Pancreas (tissue), 10 donors: Measurements from ENCODE around the gene CRLF3. TPM values are rescaled to one million over a fixed set of nuclear protein-coding genes. Genes with fewer than 3 reads are reported as not detected.

Source experiments
- ATAC-seq, 4 donors: fragments of 200-7000 bp; cut with Tn5 transposase; one replicate each; pipeline versions ENCODE4 v1.8.0 to v1.9.1; 2020; ENCODE audit warnings: mild to moderate bottlenecking in 4 of 4, moderate library complexity in 4 of 4
- DNase-seq, 6 donors: peaks; one replicate each; pipeline ENCODE4 v3.0.0-alpha.2; 2020
- FAIRE-seq: peaks from 2 replicates; lab custom pipeline; 2012; peaks lifted over from hg19 to GRCh38; lab: Jason Lieb, UNC
- H3K27ac ChIP-seq, 4 donors: fragments of 200-600 bp; sonication (generic); 1 replicate in 3 of 4; 2 replicates in 1 of 4; pipeline versions ENCODE4 v1.5.0 to v1.8.0; 2020
- H3K27me3 ChIP-seq, 4 donors: fragments of 200-600 bp; one replicate each; pipeline ENCODE4 v1.8.0; 2021
- H3K36me3 ChIP-seq, 3 donors: fragments of 200-600 bp; sonication (generic) in 1 of 3; one replicate each; pipeline versions ENCODE4 v1.5.0 to v1.8.0; 2020 to 2021
- H3K4me1 ChIP-seq, 3 donors: fragments of 200-600 bp; one replicate each; pipeline ENCODE4 v1.8.0; 2021
- H3K4me3 ChIP-seq, 4 donors: fragments of 200-600 bp; sonication (generic) in 2 of 4; one replicate each; pipeline versions ENCODE4 v1.5.0 to v1.8.0; 2020 to 2021
- H3K9me3 ChIP-seq, 4 donors: fragments of 200-600 bp; one replicate each; pipeline ENCODE4 v1.8.0; 2021
- WGBS, 2 donors: extraction: QIAGEN DNeasy Blood & Tissue Kit; methylation state at CpG; one replicate each; pipeline ENCODE4 v1.1.7; 2013; 5-methylcytosine and 5-hydroxymethylcytosine counted together
- intact Hi-C, 3 donors: fragments of 100-400 bp; cut with DNase I; formaldehyde crosslinking; loops; one replicate each; pipeline versions ENCODE4 v1.11.1 to v1.14.2; 2022
- polyA plus RNA-seq, 2 donors: library from polyadenylated mRNA; stranded (reverse); fragments of 200-250 nt; gene quantifications; one replicate each; pipeline ENCODE4 v1.2.3, GENCODE V29; 2013
- total RNA-seq, 6 donors: library from RNA; stranded (reverse); fragmentation: NEBNext Ultra II Directional in 4 of 6; extraction: Animal tissue kit (Norgen Biotek cat#: 25700) in 4 of 6; gene quantifications; one replicate each; pipeline versions ENCODE4 v1.2.1 to v1.2.4, GENCODE V29; 2021 to 2023
- TF ChIP-seq, protein P1 (sequence below), 4 donors: fragments of 200-600 bp; sonication (generic) in 3 of 4; IDR thresholded peaks; one replicate each; pipeline versions ENCODE4 v1.5.0 to v1.8.0; 2021; ENCODE audit warnings: antibody characterized with exemption in 4 of 4
- donor health status: healthy with polysubstance abuse.
- donor health status: DM: no; HTN: no; CAD: no; lungs with moderate emphysema.
- donor health status: DM: no; HTN: no; CAD: no.
- donor health status: control.
- donor health status: control.
- donor health status: Bipolar disorder and iron deficiency.
- donor health status: DM: yes; HTN: yes; CAD: no.
- donor health status: DM: no; HTN: no; CAD: no.
- donor health status: DM: no; HTN: no; CAD: no.
- donor health status: DM: yes; HTN: yes; CAD: no.

The CRLF3 gene
- total and polyA plus RNA-seq, 8 donors = 2.5 to 8.0 (median 2.9) TPM

DNA sequence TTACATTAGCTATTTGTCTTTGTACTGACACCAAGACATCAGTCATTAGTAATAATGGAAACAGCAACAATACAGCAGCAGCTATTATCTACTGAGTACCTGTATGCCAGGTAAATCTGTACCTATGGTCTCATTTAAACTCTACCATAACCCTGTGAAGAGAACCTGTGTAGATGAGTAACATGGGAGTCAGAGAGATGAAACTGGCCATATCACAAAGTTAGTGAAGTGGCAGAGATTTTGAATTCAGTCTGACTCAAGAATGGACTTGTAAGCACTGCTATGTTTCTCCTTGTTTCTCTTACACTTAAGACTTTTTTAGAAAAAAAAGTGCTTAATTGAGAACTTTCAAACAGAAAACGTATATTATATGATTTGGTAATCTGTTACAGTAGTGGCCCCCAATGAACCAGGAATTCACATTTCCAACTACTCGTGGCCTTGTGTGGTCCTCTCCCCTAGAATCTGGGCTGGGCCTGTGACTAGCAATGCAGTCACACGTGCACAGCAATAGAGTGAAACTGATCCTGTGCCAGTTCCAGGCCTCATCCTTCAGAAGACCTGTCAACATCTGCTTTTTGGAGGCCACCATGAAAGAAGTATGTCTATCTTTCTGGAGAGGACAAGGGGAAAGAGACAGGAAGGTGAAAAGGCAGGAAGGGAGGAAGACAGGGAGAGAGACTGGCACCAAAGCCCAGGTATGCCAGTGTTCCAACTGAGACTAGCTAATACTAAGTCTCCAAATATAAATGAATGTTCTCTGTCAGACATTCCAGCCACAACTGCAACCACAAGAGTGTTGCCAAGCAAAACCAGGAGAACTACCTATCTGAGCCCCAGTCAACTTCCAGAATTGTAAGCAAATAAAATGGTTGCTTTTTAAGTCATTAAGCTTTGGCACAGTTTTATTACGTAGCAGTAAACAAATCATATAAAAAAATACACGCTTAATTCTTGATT is 12.0 kb downstream of the CRLF3 start:
- H3K27me3 ChIP-seq = no peaks in the 10 kb centered on the region
- no peak overlapping the region for H3K27ac ChIP-seq
- no peak for FAIRE-seq
- intact Hi-C loops = no loop called here
- DNase-seq = no peak
- H3K4me1 ChIP-seq = no peaks in the 10 kb centered on the region
- WGBS, 2 donors = 71 to 78% methylated on average over 5 of the region's 5 CpGs
- no peak overlapping the region for H3K4me3 ChIP-seq
- TF ChIP-seq, protein P1, sequence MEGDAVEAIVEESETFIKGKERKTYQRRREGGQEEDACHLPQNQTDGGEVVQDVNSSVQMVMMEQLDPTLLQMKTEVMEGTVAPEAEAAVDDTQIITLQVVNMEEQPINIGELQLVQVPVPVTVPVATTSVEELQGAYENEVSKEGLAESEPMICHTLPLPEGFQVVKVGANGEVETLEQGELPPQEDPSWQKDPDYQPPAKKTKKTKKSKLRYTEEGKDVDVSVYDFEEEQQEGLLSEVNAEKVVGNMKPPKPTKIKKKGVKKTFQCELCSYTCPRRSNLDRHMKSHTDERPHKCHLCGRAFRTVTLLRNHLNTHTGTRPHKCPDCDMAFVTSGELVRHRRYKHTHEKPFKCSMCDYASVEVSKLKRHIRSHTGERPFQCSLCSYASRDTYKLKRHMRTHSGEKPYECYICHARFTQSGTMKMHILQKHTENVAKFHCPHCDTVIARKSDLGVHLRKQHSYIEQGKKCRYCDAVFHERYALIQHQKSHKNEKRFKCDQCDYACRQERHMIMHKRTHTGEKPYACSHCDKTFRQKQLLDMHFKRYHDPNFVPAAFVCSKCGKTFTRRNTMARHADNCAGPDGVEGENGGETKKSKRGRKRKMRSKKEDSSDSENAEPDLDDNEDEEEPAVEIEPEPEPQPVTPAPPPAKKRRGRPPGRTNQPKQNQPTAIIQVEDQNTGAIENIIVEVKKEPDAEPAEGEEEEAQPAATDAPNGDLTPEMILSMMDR (IDR thresholded peaks at IDR 0.05) = no peak
- no peaks in the 10 kb centered on the region for H3K36me3 ChIP-seq
- ATAC-seq = no peak
- no peaks in the 10 kb centered on the region for H3K9me3 ChIP-seq

DNA sequence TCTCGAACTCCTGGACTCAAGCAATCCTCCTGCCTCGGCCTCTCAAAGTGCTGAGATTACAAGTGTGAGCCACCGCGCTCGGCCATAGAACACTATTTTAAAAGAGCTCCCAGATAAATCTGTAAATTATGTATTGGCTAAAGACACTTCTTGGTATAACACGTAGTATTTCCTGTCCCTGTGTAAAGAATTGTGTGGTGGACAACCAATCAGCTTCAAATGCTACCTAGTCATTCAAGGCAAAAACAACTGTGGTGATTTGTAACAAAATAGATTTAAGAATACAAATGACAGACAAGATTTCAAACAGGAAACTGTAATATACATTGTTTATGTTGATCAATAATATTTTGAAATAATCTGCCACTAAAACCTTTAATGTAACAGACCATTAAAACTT is 14.6 kb downstream of the CRLF3 start:
- FAIRE-seq = no peak

DNA sequence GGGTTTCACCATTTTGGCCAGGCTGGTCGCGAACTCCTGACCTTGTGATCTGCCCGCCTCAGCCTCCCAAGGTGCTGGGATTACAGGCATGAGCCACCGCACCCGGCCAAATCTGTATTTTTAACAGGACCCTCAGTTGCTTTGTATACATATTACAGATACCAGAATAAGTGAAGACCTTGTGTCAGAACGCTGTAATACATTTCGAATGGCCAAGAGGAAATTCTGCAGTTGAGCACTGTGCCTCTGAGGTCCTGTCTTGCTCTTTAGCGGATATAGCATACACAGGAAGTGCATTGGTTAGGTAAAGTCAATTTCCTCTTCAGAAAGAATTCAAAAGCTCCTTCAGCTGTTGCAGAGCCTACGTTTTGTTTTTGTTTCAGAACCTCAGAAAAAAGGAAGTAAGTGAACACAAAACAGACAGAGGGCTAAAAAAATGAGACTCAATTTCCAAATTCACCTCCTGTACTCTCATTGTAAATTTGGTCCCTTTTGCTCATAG is 15.7 kb downstream of the CRLF3 start:
- peak in 3 of 4 donors; percentile 34 to 60 (median 59) for ATAC-seq
- no peak for FAIRE-seq
- no peak for DNase-seq
- TF ChIP-seq, protein P1 (IDR thresholded peaks at IDR 0.05) = no peak
- H3K27me3 ChIP-seq = no peaks in the 10 kb centered on the region
- no peak overlapping the region for H3K4me3 ChIP-seq
- intact Hi-C loops = no loop called here
- peak overlapping the region in 2 of 4 donors; percentile 12 to 28 for H3K27ac ChIP-seq
- H3K36me3 ChIP-seq = no peaks in the 10 kb centered on the region
- H3K9me3 ChIP-seq = no peaks in the 10 kb centered on the region
- 82 to 92% methylated on average over 9 of the region's 9 CpGs for WGBS, 2 donors
- H3K4me1 ChIP-seq = no peaks in the 10 kb centered on the region

More for the DNA sequence above, 14.6 kb downstream of the CRLF3 start:
- Histone ChIP-seq H3K4me3 (no peak overlapping the region), H3K9me3 (no peaks in the 10 kb centered on the region), H3K27me3 (no peaks in the 10 kb centered on the region), H3K27ac (no peak overlapping the region), H3K4me1 (no peaks in the 10 kb centered on the region), H3K36me3 (no peaks in the 10 kb centered on the region)
- DNase-seq = no peak
- intact Hi-C loops = no loop called here
- TF ChIP-seq, protein P1 (IDR thresholded peaks at IDR 0.05) = no peak
- ATAC-seq = no peak
- 92 to 94% methylated on average over 6 of the region's 6 CpGs for WGBS, 2 donors

DNA sequence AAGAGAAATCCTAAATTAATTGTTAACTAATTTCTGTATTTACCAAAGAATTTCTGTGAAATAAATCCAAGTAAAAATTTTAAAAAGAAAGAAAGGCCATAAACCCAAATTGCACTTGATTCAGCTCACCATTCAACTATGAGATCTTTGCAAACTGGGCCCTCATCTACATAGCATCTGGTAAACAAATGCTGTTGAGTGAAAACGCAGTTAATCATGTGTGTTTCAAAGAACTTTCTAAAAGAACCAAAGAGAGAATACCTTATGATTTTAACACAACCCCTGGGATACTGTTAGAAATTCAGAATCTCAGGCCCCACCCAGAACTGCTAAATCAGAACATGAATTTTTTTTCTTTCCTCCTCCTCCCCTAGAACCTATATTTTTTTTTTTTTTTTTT is 16.6 kb downstream of the CRLF3 start:
- no peaks in the 10 kb centered on the region for H3K4me1 ChIP-seq
- TF ChIP-seq, protein P1 (IDR thresholded peaks at IDR 0.05) = no peak
- ATAC-seq = no peak
- H3K36me3 ChIP-seq = no peaks in the 10 kb centered on the region
- FAIRE-seq = no peak
- 84 to 97% methylated on average over 1 of the region's 1 CpG for WGBS, 2 donors
- no peak for DNase-seq
- no peaks in the 10 kb centered on the region for H3K27me3 ChIP-seq
- intact Hi-C loops = no loop called here
- no peak overlapping the region for H3K4me3 ChIP-seq
- H3K9me3 ChIP-seq = no peaks in the 10 kb centered on the region
- H3K27ac ChIP-seq = no peak overlapping the region
